ENCODE measurements around the gene SH3RF3.

SH3RF3 gene

GRCh38 chr2:109277406-109277805 is 148.4 kb downstream of the SH3RF3 start:
- DNase-seq (ENCODE audit: low read depth in 4 of 4, low spot score in 1 of 4): no peak

- no peak for DNase-seq (ENCODE audit: low read depth in 4 of 4, low spot score in 1 of 4)
These were observed 150.3 kb downstream of the SH3RF3 start for GRCh38 chr2:109279243-109279860.

- DNase-seq (ENCODE audit: low read depth in 4 of 4, low spot score in 1 of 4): no peak
These were observed 151.8 kb downstream of the SH3RF3 start for GRCh38 chr2:109280804-109281203.

DNA sequence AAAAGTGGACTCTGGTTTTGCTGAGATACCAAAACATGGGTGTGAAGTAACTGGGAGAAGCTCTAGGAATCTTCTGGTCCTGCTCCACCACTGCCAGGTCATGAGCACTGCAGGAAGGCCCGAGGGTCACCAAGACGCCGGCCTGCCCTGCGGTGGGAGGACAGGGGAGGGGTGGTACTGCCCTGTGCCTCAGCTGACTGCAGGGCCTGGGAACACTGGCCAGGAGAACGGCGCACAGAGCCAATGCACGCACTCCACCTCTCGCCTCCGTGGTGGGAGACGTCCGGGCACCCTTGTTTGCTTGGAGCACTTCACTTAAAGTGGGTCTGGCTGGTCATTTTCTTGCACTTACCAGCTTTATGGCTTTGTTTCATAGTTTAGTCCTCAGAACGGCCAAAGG is 153.4 kb downstream of the SH3RF3 start:
- no peak for DNase-seq (ENCODE audit: low read depth in 4 of 4, low spot score in 1 of 4)

DNA sequence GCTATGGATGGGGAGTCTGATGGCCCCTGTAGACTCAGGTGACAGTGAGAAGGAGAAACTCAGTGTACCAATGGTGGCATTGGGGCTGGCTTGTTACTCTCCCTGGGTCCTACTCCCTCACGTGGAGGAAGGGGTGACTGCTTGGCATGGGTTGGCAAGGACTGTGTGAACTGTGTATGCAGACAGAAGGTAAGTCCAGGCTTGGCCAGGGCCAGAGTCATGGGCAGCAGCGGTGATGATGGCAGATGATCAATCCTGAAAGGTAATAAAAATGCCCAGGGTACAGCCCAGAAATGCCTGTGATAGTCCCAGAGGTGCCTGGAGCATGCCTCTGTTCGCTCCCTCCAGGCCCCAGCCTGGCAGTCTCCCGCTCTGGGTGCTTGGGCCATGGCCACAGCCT is 153.9 kb downstream of the SH3RF3 start:
- no peak for DNase-seq (ENCODE audit: low read depth in 4 of 4, low spot score in 1 of 4)

DNA sequence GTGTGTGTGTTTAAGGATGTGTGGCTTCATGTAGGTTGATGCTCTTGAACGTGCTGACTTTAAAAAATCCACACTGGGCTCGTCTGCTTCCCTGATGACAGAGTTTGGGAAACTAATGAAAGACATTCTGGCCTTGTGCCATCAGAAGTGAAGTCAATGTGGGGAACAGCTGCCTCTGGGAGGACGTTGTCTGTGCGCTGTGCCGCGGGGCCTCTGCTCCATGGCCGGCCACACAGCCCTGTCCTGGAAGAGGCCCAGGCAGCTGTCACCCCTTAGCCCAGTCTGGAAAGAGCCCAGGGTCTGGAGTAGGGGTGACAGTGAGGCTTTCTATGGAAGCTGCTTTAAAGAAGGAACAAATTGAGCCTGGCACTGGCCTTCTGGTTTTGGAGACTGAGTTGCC is 155.8 kb downstream of the SH3RF3 start:
- no peak for DNase-seq (ENCODE audit: low read depth in 4 of 4, low spot score in 1 of 4)

DNA sequence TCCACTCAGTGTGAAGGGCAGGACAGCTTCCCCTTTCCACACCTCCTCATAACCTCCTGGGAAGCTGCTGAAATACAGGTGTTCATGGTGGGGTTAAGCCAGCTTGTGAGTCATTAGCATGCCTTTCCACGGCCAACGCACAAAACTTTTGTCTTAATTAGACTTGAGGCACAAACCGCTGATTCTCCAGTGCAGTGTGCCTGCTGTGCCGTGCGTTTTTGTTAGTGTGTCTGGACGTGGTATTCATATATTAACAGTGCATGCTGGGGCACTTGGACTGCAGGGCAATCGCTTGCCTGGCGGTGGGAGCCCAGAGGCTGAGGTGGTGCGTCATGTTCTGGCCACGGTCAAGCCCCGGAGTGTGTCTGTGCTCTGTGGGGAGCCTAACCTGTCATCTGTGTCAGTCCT is 156.2 kb downstream of the SH3RF3 start:
- no peak for DNase-seq (ENCODE audit: low read depth in 4 of 4, low spot score in 1 of 4)

- no peak for DNase-seq (ENCODE audit: low read depth in 4 of 4, low spot score in 1 of 4)
These were observed 158.4 kb downstream of the SH3RF3 start for GRCh38 chr2:109287413-109287812.

DNA sequence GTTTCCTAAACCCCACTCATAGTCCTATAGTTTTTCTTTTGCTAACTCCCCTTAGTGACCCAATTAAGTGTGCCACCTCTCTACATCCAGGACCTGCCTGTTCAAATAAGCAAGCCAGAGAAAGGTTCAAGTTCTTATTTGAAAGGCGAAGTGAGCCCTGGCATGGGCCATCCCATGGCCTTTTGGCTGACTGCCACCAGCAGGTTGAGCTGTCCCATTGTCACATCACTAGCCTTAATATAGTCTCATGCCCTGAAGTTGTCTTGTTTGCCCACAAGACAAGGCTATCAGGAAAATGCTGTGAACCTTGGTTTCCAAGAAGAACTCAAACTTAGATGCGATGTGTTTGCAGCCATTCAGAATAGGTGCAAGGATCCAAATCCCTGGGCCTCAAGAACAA is 158.8 kb downstream of the SH3RF3 start:
- no peak for DNase-seq (ENCODE audit: low read depth in 4 of 4, low spot score in 1 of 4)

DNA sequence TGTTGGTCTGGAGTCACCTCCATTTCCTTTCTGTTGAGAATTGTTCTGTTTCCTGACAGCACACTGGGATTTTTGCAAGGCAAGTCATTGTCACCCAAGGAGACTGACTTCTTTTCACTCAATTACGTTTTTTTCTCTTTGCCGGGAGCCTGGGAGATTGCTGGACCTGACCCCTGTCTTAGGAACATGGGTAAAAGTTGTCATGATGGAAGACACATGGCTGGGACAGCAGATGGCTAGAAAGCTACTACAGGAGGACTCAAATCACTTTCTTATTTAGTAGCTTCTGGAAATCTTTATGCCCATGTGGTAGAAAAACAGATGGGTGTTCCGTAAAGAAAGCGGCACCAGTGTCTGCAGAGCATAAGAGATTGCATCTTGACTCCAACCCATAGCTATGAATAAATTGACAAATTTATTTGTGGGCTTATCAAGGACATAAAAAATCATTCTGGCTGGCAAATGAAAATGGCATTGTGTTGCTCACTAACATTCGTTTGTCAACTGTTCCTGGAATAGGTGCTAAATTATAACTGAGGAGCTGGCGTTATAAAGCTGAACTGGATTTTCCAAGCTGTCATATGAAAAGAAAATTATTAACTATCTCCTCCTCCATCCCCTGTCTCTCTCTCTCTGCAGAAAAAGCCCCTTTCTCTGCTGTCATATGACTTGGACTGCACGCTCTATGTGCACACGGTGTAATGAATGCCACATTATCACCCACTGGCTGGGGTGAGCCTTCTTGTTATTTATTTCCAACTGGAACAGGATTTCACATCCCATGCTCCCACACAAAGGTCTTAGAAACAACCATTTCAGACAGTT is 159.8 kb downstream of the SH3RF3 start:
- DNase-seq (ENCODE audit: low read depth in 4 of 4, low spot score in 1 of 4): no peak

GRCh38 chr2:109289504-109290222 is 160.7 kb downstream of the SH3RF3 start:
- no peak for DNase-seq (ENCODE audit: low read depth in 4 of 4, low spot score in 1 of 4)

- DNase-seq (ENCODE audit: low read depth in 4 of 4, low spot score in 1 of 4): no peak
These were observed 162.1 kb downstream of the SH3RF3 start for GRCh38 chr2:109290887-109291643.

GRCh38 chr2:109292386-109292785 is 163.4 kb downstream of the SH3RF3 start:
- no peak for DNase-seq (ENCODE audit: low read depth in 4 of 4, low spot score in 1 of 4)

DNA sequence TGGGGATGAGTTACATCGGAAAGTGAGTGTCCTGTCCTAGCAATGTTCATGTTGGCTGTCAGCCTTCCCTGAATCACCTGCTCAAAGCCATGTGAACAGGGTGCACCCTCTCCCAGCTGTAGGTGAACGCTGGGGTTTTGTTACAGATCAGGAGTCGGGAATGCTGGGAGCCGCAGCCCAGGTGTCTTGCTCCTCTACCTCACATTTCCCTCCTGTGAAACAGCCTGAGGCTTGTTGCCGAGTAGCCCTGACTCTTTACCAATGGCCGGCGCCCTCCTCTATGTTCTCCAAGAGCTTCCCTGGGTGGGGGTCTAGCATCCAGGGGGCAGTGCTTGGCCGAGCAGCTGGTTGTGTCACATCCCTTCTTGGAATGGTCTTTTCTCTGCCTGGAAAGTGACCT is 164.7 kb downstream of the SH3RF3 start:
- no peak for DNase-seq (ENCODE audit: low read depth in 4 of 4, low spot score in 1 of 4)

DNA sequence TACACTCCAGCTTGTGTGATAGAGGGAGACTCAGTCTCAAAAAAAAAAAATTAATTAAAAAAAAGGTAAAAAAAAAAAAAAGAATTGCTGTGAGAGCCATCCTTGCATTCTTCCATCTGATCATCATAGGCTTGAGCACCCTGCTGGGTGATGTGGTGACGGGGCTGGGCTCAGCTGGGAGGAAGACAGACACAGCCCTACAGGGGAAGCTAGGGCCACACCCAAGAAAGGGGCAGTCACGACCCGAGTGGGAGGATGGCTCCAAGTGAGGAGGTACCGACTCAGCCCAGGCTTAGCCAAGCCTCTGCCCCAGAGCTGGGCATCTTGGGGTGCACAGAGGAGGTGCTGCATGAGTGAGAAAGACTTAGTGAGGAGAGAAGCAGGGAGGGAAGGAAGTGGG is 165.5 kb downstream of the SH3RF3 start:
- DNase-seq (ENCODE audit: low read depth in 4 of 4, low spot score in 1 of 4): no peak

DNA sequence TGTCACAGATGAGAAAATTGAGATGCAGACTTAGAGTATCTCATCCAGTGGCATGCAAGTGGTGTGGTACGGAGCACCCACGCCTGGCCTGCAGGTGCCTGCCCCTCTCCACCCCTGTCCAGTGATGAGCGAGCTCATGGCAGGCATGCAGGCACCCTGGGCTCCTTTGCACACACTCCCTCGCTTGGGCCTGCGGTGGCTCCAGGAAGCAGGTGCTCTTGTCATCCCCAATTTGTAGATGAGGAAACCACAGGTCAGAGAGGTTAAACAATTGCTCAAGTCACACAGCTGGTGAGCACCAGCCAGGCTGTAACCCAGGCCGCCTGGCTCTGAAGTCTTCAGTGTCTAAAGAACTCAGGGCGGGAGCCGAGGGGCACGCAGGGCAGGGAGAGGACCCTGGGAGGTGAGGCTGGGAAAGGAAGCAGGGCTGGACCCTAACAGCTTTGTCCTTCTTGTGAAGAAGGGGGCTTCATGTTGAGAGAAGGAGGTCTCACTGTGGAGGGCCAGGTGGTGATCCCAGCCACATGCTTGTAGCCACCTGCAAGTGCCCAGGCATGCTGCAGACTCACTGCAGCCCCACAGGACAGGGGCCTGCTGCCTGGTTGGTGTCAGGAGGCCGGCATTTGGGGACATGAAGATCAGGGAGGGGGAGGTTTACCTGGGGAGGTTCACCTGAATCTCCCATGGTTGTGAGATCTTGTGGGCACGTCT is 166.2 kb downstream of the SH3RF3 start:
- DNase-seq (ENCODE audit: low read depth in 4 of 4, low spot score in 1 of 4): no peak

GRCh38 chr2:109295781-109296117 is 166.7 kb downstream of the SH3RF3 start:
- DNase-seq (ENCODE audit: low read depth in 4 of 4, low spot score in 1 of 4): no peak

DNA sequence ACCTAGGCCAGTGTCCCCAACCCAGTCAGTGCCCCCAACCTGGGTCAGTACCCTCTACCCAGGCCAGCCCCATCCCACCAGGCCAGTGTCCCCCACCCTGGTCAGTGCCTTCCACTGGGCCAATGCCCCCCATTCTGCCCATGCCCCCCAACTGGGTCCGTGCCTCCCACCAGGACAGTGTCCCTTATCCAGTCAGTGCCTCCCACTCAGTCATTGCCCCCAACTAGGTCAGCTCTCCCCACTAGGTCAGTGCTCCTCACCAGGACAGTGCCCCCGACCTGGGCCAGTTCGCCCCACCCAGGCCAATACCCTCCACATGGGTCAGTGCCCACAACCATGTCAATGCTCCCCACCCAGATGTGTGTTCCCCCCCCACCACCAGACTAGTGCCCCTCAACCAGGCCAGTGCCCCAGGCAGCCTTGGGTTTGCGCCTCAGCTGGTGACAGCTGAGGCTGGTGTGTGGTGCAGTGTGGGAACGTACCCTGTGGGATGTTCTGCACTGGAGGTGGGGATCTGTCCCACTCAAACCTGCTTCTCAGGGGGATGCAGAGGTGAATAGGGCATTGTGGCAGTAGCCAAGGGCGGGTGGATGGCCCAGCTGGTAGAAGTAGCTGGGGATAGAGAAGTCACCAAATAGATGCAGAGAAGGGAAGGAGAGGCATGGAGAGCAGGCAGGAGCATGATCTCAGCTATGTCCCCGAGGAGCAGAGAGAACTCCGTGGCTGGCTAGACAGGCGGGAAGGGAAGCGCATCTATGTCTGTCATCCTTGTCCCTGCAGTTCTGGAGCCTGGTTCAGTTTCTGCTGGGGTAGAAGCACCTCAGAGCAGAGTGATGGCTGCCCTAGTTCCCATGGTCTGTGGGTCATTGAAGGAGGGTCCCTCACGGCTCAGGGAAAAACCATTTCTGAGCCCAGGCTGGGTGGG is 168.8 kb downstream of the SH3RF3 start:
- no peak for DNase-seq (ENCODE audit: low read depth in 4 of 4, low spot score in 1 of 4)

GRCh38 chr2:109298851-109299250 is 169.8 kb downstream of the SH3RF3 start:
- DNase-seq (ENCODE audit: low read depth in 4 of 4, low spot score in 1 of 4): no peak

DNA sequence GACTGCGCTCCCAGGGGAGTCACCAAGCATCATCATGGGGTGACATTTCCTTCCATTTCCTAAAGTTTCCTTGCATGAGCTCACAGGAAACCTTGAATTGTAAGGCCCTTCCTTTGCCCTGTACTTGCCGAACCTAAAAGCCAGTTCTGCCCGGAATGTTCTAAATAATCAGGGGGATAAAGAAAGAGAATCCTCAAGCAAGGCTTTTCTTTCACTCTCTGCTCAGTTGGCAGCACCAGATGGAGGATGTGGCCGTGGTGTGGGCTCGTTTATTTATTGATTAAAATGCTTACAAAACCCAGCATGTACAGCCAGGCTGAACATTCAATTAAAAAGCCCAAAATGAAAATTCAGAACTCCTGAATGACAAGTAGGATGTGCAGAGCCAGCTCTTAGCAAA is 170.5 kb downstream of the SH3RF3 start:
- DNase-seq (ENCODE audit: low read depth in 4 of 4, low spot score in 1 of 4): no peak
